ENCODE results near the gene EPHB2. TPM values are rescaled to one million over a fixed set of nuclear protein-coding genes. Genes with fewer than 3 reads are reported as not detected.
A peak's percentile ranks its signal among the peaks of the same experiment; 100 is the strongest.

EPHB2 gene
- total RNA-seq, 1 donor from 2014 or later, result 10.7 TPM

DNA sequence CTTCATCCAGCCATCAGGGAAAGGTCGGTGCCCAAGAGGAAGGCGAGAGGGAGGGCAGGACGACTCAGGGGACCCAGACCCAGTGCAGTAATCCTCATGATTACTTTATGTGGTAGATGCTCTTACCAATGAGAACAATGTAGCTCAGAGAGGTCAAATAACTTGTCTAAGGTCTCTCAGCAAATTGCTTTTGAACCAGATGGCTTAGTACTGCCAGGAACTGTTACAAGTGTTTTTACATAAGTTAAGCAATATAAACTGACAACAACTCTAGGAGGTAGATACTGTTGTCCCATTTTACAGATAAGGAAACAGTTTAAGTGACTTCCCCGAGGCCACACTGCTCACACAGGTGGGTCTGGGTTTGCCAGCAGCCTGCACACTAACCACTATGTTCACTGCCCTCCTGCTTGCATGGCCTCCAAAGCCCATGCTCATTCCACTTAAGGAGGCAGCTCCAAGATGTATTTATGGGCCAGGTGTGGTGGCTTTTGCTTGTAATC lies 150.3 kb downstream of the EPHB2 start:
- no peaks in the 10 kb centered on the region for H3K4me1 Mint-ChIP-seq (ENCODE audit: unreplicated experiment)
- no peak overlapping the region for H3K4me3 Mint-ChIP-seq (ENCODE audit: unreplicated experiment)
- no peak for DNase-seq (ENCODE audit: low spot score)
- TF ChIP-seq, protein P1, sequence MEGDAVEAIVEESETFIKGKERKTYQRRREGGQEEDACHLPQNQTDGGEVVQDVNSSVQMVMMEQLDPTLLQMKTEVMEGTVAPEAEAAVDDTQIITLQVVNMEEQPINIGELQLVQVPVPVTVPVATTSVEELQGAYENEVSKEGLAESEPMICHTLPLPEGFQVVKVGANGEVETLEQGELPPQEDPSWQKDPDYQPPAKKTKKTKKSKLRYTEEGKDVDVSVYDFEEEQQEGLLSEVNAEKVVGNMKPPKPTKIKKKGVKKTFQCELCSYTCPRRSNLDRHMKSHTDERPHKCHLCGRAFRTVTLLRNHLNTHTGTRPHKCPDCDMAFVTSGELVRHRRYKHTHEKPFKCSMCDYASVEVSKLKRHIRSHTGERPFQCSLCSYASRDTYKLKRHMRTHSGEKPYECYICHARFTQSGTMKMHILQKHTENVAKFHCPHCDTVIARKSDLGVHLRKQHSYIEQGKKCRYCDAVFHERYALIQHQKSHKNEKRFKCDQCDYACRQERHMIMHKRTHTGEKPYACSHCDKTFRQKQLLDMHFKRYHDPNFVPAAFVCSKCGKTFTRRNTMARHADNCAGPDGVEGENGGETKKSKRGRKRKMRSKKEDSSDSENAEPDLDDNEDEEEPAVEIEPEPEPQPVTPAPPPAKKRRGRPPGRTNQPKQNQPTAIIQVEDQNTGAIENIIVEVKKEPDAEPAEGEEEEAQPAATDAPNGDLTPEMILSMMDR (IDR thresholded peaks at IDR 0.05; ENCODE audit: unreplicated experiment), result no peak
- no peaks in the 10 kb centered on the region for H3K36me3 Mint-ChIP-seq (ENCODE audit: low read depth, unreplicated experiment)
- no peaks in the 10 kb centered on the region for H3K9me3 Mint-ChIP-seq (ENCODE audit: unreplicated experiment)
- peaks cover 3% of the 10 kb centered on the region for H3K27me3 Mint-ChIP-seq (ENCODE audit: unreplicated experiment)
- H3K27ac Mint-ChIP-seq (ENCODE audit: unreplicated experiment), result no peak overlapping the region

DNA sequence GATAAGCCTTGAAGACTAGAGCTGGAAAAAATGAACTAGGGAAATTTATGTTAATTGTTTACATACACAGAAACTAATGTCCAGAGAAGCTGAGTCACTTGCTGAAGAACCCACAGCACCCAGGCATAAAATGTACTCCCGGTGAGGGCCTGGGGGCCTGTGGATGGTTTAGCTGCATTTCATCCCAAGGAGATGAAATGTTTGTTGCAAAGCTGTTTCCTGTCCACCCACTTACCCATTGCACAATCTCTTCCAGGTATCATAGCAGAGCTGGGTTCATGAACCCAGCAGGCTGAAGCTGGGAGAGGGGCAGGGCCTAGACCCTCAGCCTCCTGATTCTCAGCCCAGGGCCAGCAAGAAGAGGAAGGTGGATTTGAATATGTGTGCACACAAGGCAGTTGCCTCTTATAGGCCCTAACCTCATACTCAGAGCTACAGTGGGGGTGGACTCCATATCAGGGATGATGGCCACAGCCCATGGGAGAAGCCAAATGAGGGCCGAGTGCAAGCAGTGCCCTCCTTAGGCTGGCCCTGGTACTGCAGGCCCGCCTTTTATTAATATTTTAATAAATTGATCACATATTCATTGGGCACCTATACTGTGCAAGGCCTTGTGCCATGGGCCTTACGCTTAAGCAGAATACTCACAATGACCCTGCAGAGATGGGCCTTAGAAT lies 151.3 kb downstream of the EPHB2 start:
- peaks cover 5% of the 10 kb centered on the region for H3K36me3 Mint-ChIP-seq (ENCODE audit: low read depth, unreplicated experiment)
- no peaks in the 10 kb centered on the region for H3K4me1 Mint-ChIP-seq (ENCODE audit: unreplicated experiment)
- peaks cover 3% of the 10 kb centered on the region for H3K27me3 Mint-ChIP-seq (ENCODE audit: unreplicated experiment)
- H3K27ac Mint-ChIP-seq (ENCODE audit: unreplicated experiment), result no peak overlapping the region
- TF ChIP-seq, protein P1 (IDR thresholded peaks at IDR 0.05; ENCODE audit: unreplicated experiment), result peak; percentile 93
- no peak overlapping the region for H3K4me3 Mint-ChIP-seq (ENCODE audit: unreplicated experiment)
- H3K9me3 Mint-ChIP-seq (ENCODE audit: unreplicated experiment), result no peaks in the 10 kb centered on the region
- DNase-seq (ENCODE audit: low spot score), result peak; percentile 48

DNA sequence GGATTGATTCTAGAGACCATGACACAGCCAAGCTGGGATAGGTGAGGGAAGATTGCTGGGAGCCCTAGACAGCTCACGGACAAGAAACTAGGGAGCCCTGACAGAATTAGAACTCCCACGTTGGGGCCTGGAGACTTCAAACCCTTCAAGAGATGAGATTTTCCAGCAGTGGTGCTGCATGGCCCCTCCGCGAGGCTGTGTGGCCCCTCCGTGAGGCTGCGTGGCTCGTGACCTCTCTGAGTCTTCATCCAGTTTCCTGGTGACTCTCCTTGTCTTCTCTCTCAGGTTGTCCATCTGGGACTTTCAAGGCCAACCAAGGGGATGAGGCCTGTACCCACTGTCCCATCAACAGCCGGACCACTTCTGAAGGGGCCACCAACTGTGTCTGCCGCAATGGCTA lies 152.1 kb downstream of the EPHB2 start:
- DNase-seq (ENCODE audit: low spot score), result no peak
- Mint-ChIP-seq H3K36me3 (ENCODE audit: low read depth, unreplicated experiment) (peaks cover 11% of the 10 kb centered on the region), H3K27ac (ENCODE audit: unreplicated experiment) (no peak overlapping the region), H3K9me3 (ENCODE audit: unreplicated experiment) (no peaks in the 10 kb centered on the region), H3K27me3 (ENCODE audit: unreplicated experiment) (peaks cover 5% of the 10 kb centered on the region), H3K4me1 (ENCODE audit: unreplicated experiment) (no peaks in the 10 kb centered on the region), H3K4me3 (ENCODE audit: unreplicated experiment) (no peak overlapping the region)
- TF ChIP-seq, protein P1 (IDR thresholded peaks at IDR 0.05; ENCODE audit: unreplicated experiment), result no peak

DNA sequence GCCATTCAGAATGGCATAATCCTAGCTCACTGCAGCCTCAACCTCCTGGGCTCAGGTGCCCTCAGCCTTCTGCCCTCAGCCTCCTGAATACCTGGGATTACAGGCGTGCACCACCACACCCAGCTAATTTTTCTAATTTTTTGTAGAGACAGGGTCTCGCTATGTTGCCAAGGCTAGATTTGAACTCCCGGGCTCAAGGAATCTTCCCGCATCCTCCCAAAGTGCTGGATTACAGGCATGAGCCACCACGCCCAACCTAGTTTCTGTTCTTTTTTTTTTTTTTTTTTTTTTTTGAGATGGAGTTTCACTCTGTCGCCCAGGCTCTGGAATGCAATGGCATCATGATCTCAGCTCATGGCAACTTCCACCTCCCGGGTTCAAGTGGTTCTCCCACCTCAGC lies 153.1 kb downstream of the EPHB2 start:
- no peak overlapping the region for H3K4me3 Mint-ChIP-seq (ENCODE audit: unreplicated experiment)
- H3K36me3 Mint-ChIP-seq (ENCODE audit: low read depth, unreplicated experiment), result peaks cover 11% of the 10 kb centered on the region
- no peak overlapping the region for H3K27ac Mint-ChIP-seq (ENCODE audit: unreplicated experiment)
- no peak for DNase-seq (ENCODE audit: low spot score)
- TF ChIP-seq, protein P1 (IDR thresholded peaks at IDR 0.05; ENCODE audit: unreplicated experiment), result no peak
- no peaks in the 10 kb centered on the region for H3K4me1 Mint-ChIP-seq (ENCODE audit: unreplicated experiment)
- H3K9me3 Mint-ChIP-seq (ENCODE audit: unreplicated experiment), result no peaks in the 10 kb centered on the region
- peaks cover 5% of the 10 kb centered on the region for H3K27me3 Mint-ChIP-seq (ENCODE audit: unreplicated experiment)

DNA sequence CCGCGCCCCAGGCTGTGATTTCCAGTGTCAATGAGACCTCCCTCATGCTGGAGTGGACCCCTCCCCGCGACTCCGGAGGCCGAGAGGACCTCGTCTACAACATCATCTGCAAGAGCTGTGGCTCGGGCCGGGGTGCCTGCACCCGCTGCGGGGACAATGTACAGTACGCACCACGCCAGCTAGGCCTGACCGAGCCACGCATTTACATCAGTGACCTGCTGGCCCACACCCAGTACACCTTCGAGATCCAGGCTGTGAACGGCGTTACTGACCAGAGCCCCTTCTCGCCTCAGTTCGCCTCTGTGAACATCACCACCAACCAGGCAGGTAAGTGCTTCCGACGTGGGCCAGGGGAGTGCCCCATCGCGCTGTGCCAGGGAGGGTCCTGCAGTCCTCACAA lies 154.2 kb downstream of the EPHB2 start:
- H3K27ac Mint-ChIP-seq (ENCODE audit: unreplicated experiment), result no peak overlapping the region
- no peaks in the 10 kb centered on the region for H3K4me1 Mint-ChIP-seq (ENCODE audit: unreplicated experiment)
- H3K4me3 Mint-ChIP-seq (ENCODE audit: unreplicated experiment), result no peak overlapping the region
- no peaks in the 10 kb centered on the region for H3K9me3 Mint-ChIP-seq (ENCODE audit: unreplicated experiment)
- H3K36me3 Mint-ChIP-seq (ENCODE audit: low read depth, unreplicated experiment), result peaks cover 11% of the 10 kb centered on the region
- no peak for DNase-seq (ENCODE audit: low spot score)
- TF ChIP-seq, protein P1 (IDR thresholded peaks at IDR 0.05; ENCODE audit: unreplicated experiment), result no peak
- peaks cover 5% of the 10 kb centered on the region for H3K27me3 Mint-ChIP-seq (ENCODE audit: unreplicated experiment)

All from endothelial cell (in vitro differentiated cells).